Activated CD4-positive, alpha-beta T cell treated with anti-CD3 and anti-CD28 coated beads, Interleukin-2, amount 10 ng/mL, durations not matched to agents 24 days and 14 days (primary cell): ENCODE measurements around the gene SLC25A29. TPM values are rescaled to one million over a fixed set of nuclear protein-coding genes. Genes with fewer than 3 reads are reported as not detected.

ENCODE experiments used
- DNase-seq: peaks from one replicate; pipeline ENCODE4 v3.0.0; 2022
- H3K27ac Mint-ChIP-seq: one replicate; pipeline ENCODE4 v1.8.0; 2022; ENCODE audit warnings: mild to moderate bottlenecking, mixed read lengths
- H3K27me3 Mint-ChIP-seq: one replicate; pipeline ENCODE4 v1.8.0; 2022; ENCODE audit warnings: mixed read lengths
- H3K36me3 Mint-ChIP-seq: one replicate; pipeline ENCODE4 v1.8.0; 2022; ENCODE audit warnings: low read depth, mild to moderate bottlenecking, mixed read lengths
- H3K4me1 Mint-ChIP-seq: one replicate; pipeline ENCODE4 v1.8.0; 2021; ENCODE audit warnings: mixed read lengths
- H3K4me3 Mint-ChIP-seq: one replicate; pipeline ENCODE4 v1.8.0; 2022; ENCODE audit warnings: mild to moderate bottlenecking, moderate library complexity, mixed read lengths
- H3K9me3 Mint-ChIP-seq: one replicate; pipeline ENCODE4 v1.8.0; 2021; ENCODE audit warnings: mixed read lengths
- intact Hi-C: fragments of 100-400 bp; cut with micrococcal nuclease; formaldehyde crosslinking; loops from one replicate; pipeline ENCODE4 v1.15.1; 2023
- total RNA-seq: library from RNA; stranded (reverse); gene quantifications from 2 replicates; pipeline ENCODE4 v1.2.3, GENCODE V29; 2022

The SLC25A29 gene
- total RNA-seq, 1 donor from 2014 or later, result 16.4 TPM

- intact Hi-C loops, result no loop called here
- Mint-ChIP-seq H3K27ac (no peak overlapping the region), H3K27me3 (no peaks in the 10 kb centered on the region), H3K9me3 (no peaks in the 10 kb centered on the region), H3K36me3 (no peaks in the 10 kb centered on the region), H3K4me3 (no peak overlapping the region), H3K4me1 (no peaks in the 10 kb centered on the region)
- no peak for DNase-seq
Measured at GRCh38 chr14:100325231-100325632, 19.0 kb upstream of the SLC25A29 start.

- no peaks in the 10 kb centered on the region for H3K9me3 Mint-ChIP-seq
- no peaks in the 10 kb centered on the region for H3K4me1 Mint-ChIP-seq
- no peak overlapping the region for H3K4me3 Mint-ChIP-seq
- no peaks in the 10 kb centered on the region for H3K27me3 Mint-ChIP-seq
- DNase-seq, result no peak
- no peak overlapping the region for H3K27ac Mint-ChIP-seq
- intact Hi-C loops, result no loop called here
- no peaks in the 10 kb centered on the region for H3K36me3 Mint-ChIP-seq
Measured at GRCh38 chr14:100323942-100324307, 17.7 kb upstream of the SLC25A29 start.

- Mint-ChIP-seq H3K4me1 (no peaks in the 10 kb centered on the region), H3K27me3 (no peaks in the 10 kb centered on the region), H3K36me3 (no peaks in the 10 kb centered on the region), H3K9me3 (no peaks in the 10 kb centered on the region), H3K27ac (peak within 1 kb of the TSS; percentile 34), H3K4me3 (no peak within 1 kb of the TSS)
- intact Hi-C loops, result no loop called here
- no peak for DNase-seq
Measured at GRCh38 chr14:100323121-100323941, 17.1 kb upstream of the SLC25A29 start, which contains the start of gene SLC25A47. TSS of gene SLC25A47 (plus strand) at chr14:100323339. CDS start at chr14:100323415, 76 bp downstream.

GRCh38 chr14:100322138-100322957 lies 16.1 kb upstream of the SLC25A29 start:
- Mint-ChIP-seq H3K27me3 (no peaks in the 10 kb centered on the region), H3K4me1 (peaks cover 4% of the 10 kb centered on the region), H3K27ac (peak overlapping the region; percentile 34), H3K9me3 (no peaks in the 10 kb centered on the region), H3K36me3 (no peaks in the 10 kb centered on the region), H3K4me3 (no peak overlapping the region)
- intact Hi-C loops, result no loop called here
- no peak for DNase-seq

- H3K27ac Mint-ChIP-seq, result no peak overlapping the region
- H3K27me3 Mint-ChIP-seq, result no peaks in the 10 kb centered on the region
- no peaks in the 10 kb centered on the region for H3K9me3 Mint-ChIP-seq
- peaks cover 4% of the 10 kb centered on the region for H3K4me1 Mint-ChIP-seq
- intact Hi-C loops, result no loop called here
- DNase-seq, result no peak
- H3K36me3 Mint-ChIP-seq, result no peaks in the 10 kb centered on the region
- H3K4me3 Mint-ChIP-seq, result no peak overlapping the region
Measured at GRCh38 chr14:100321473-100322137, 15.4 kb upstream of the SLC25A29 start.

GRCh38 chr14:100320157-100320856 lies 14.1 kb upstream of the SLC25A29 start:
- no peak for DNase-seq
- no peaks in the 10 kb centered on the region for H3K9me3 Mint-ChIP-seq
- H3K27me3 Mint-ChIP-seq, result no peaks in the 10 kb centered on the region
- H3K4me3 Mint-ChIP-seq, result no peak overlapping the region
- intact Hi-C loops, result no loop called here
- peaks cover 4% of the 10 kb centered on the region for H3K4me1 Mint-ChIP-seq
- no peak overlapping the region for H3K27ac Mint-ChIP-seq
- H3K36me3 Mint-ChIP-seq, result no peaks in the 10 kb centered on the region

- Mint-ChIP-seq H3K36me3 (no peaks in the 10 kb centered on the region), H3K27me3 (no peaks in the 10 kb centered on the region), H3K4me1 (peaks cover 9% of the 10 kb centered on the region), H3K27ac (peak overlapping the region; percentile 71), H3K4me3 (peak overlapping the region; percentile 74), H3K9me3 (no peaks in the 10 kb centered on the region)
- peak; percentile 90 for DNase-seq
- intact Hi-C loops, result no loop called here
Measured at GRCh38 chr14:100317912-100318808, 11.9 kb upstream of the SLC25A29 start.

GRCh38 chr14:100317389-100317788 lies 11.1 kb upstream of the SLC25A29 start:
- Mint-ChIP-seq H3K4me1 (peaks cover 11% of the 10 kb centered on the region), H3K9me3 (no peaks in the 10 kb centered on the region), H3K27ac (no peak overlapping the region), H3K4me3 (no peak overlapping the region), H3K36me3 (no peaks in the 10 kb centered on the region), H3K27me3 (peaks cover 3% of the 10 kb centered on the region)
- intact Hi-C loops, result no loop called here
- no peak for DNase-seq

- no peak overlapping the region for H3K4me3 Mint-ChIP-seq
- no peak for DNase-seq
- intact Hi-C loops, result no loop called here
- H3K27ac Mint-ChIP-seq, result no peak overlapping the region
- H3K9me3 Mint-ChIP-seq, result no peaks in the 10 kb centered on the region
- H3K27me3 Mint-ChIP-seq, result peaks cover 11% of the 10 kb centered on the region
- no peaks in the 10 kb centered on the region for H3K36me3 Mint-ChIP-seq
- peaks cover 11% of the 10 kb centered on the region for H3K4me1 Mint-ChIP-seq
Measured at GRCh38 chr14:100314724-100315123, 8.5 kb upstream of the SLC25A29 start.

GRCh38 chr14:100313464-100314230 lies 7.4 kb upstream of the SLC25A29 start:
- Mint-ChIP-seq H3K27me3 (peaks cover 15% of the 10 kb centered on the region), H3K9me3 (no peaks in the 10 kb centered on the region), H3K27ac (no peak overlapping the region), H3K4me3 (no peak overlapping the region), H3K4me1 (peaks cover 11% of the 10 kb centered on the region), H3K36me3 (no peaks in the 10 kb centered on the region)
- DNase-seq, result no peak
- intact Hi-C loops, result no loop called here

- no peak overlapping the region for H3K27ac Mint-ChIP-seq
- peaks cover 11% of the 10 kb centered on the region for H3K4me1 Mint-ChIP-seq
- no peak overlapping the region for H3K4me3 Mint-ChIP-seq
- no peak for DNase-seq
- no peaks in the 10 kb centered on the region for H3K9me3 Mint-ChIP-seq
- intact Hi-C loops, result no loop called here
- peaks cover 18% of the 10 kb centered on the region for H3K27me3 Mint-ChIP-seq
- no peaks in the 10 kb centered on the region for H3K36me3 Mint-ChIP-seq
Measured at GRCh38 chr14:100312877-100313400, 6.7 kb upstream of the SLC25A29 start.
